Endothelial cell of umbilical vein (primary cell): ENCODE data around the gene PCDHGA5. TPM values are rescaled to one million over a fixed set of nuclear protein-coding genes. Genes with fewer than 3 reads are reported as not detected.

Experiments
- BruUV-seq: library from RNA; stranded (reverse); fragments of 400-500 nt; replicated peaks from 2 replicates; lab custom pipeline; 2021; lab: Mats Ljungman, UMichigan
- CTCF ChIA-PET: fragments of 300-600, 350-600 bp; sonication (Branson Sonifier 250); formaldehyde crosslinking; loops from one replicate; lab custom pipeline; 2021; ENCODE audit warnings: antibody characterized with exemption, inconsistent platforms; lab: Charles Lee
- POLR2A ChIA-PET: fragments of 300-600, 350-600 bp; sonication (Branson Sonifier 250); formaldehyde crosslinking; loops from one replicate; lab custom pipeline; 2021; ENCODE audit warnings: antibody characterized with exemption, inconsistent platforms; lab: Charles Lee
- DNase-seq: peaks from one replicate; pipeline ENCODE4 v3.0.0-alpha.2; 2011; ENCODE audit warnings: low read depth, low spot score
- FAIRE-seq: peaks from 2 replicates; lab custom pipeline; 2011; peaks lifted over from hg19 to GRCh38; lab: Jason Lieb, UNC
- H2AFZ ChIP-seq: 2 replicates; pipeline ENCODE4 v1.6.0; 2012; ENCODE audit warnings: low read depth, low read length, control low read depth, inconsistent platforms
- H3K27ac ChIP-seq: 2 replicates; pipeline ENCODE4 v1.5.1; 2011; ENCODE audit warnings: low read depth, mild to moderate bottlenecking, control low read depth, low read length, moderate library complexity; ENCODE audit not compliant: insufficient read depth
- H3K27me3 ChIP-seq, 2 experiments: 2 replicates each; pipeline versions ENCODE4 v1.6.0 to v1.6.1; 2011; ENCODE audit warnings: low read length in 2 of 2, mixed read lengths in 1 of 2; ENCODE audit not compliant: control insufficient read depth in 2 of 2, insufficient read depth in 2 of 2
- H3K36me3 ChIP-seq, 2 experiments: 2 replicates in 1 of 2; 3 replicates in 1 of 2; pipeline ENCODE4 v1.5.1; 2011; ENCODE audit warnings: low read length in 2 of 2, mild to moderate bottlenecking in 1 of 2, moderate library complexity in 1 of 2; ENCODE audit not compliant: control insufficient read depth in 2 of 2, insufficient read depth in 2 of 2; ENCODE audit errors: extremely low read depth in 1 of 2
- H3K4me1 ChIP-seq: 3 replicates; pipeline ENCODE4 v1.5.1; 2011; ENCODE audit warnings: mild to moderate bottlenecking, low read length; ENCODE audit not compliant: control insufficient read depth, insufficient read depth; ENCODE audit errors: extremely low read depth
- H3K4me2 ChIP-seq: 2 replicates; pipeline ENCODE4 v1.6.1; 2011; ENCODE audit warnings: low read length, control low read depth, mixed read lengths; ENCODE audit not compliant: insufficient read depth
- H3K4me3 ChIP-seq, 3 experiments: fragments of 200-600 bp in 1 of 3; sonication (generic), shearing (Covaris generic) in 1 of 3; replicated peaks in 1 of 3; 2 replicates each; pipeline ENCODE4 v1.5.1; 2011 to 2016; ENCODE audit warnings: control low read depth in 3 of 3, low read length in 3 of 3, mild to moderate bottlenecking in 2 of 3, inconsistent platforms in 1 of 3, low read depth in 1 of 3, moderate library complexity in 1 of 3; ENCODE audit not compliant: insufficient read depth in 1 of 3
- H3K79me2 ChIP-seq: 2 replicates; pipeline ENCODE4 v1.6.0; 2012; ENCODE audit warnings: low read length, inconsistent platforms; ENCODE audit not compliant: control insufficient read depth, insufficient read depth
- H3K9ac ChIP-seq: replicated peaks from 2 replicates; pipeline ENCODE3; 2011; ENCODE audit warnings: low read length, control low read depth; ENCODE audit not compliant: insufficient read depth; ENCODE audit errors: extremely low read depth
- H3K9me1 ChIP-seq: replicated peaks from 3 replicates; pipeline ENCODE4 v1.6.0; 2011; ENCODE audit warnings: mild to moderate bottlenecking, low read length; ENCODE audit not compliant: control insufficient read depth, insufficient read depth; ENCODE audit errors: extremely low read depth
- H3K9me3 ChIP-seq: replicated peaks from 2 replicates; pipeline ENCODE4 v1.5.1; 2012; ENCODE audit warnings: low read length, inconsistent platforms; ENCODE audit not compliant: control insufficient read depth, insufficient read depth
- H4K20me1 ChIP-seq: replicated peaks from 2 replicates; pipeline ENCODE3; 2011; ENCODE audit warnings: mild to moderate bottlenecking, low read length; ENCODE audit not compliant: control insufficient read depth, insufficient read depth; ENCODE audit errors: extremely low read depth
- EZH2 ChIP-seq: IDR thresholded peaks from 2 replicates; pipeline ENCODE4 v1.6.1; 2012; ENCODE audit warnings: borderline replicate concordance, low read depth, mild to moderate bottlenecking, moderate library complexity, low read length, inconsistent platforms; ENCODE audit not compliant: severe bottlenecking
- FOS ChIP-seq: IDR thresholded peaks from 2 replicates; pipeline ENCODE4 v1.6.1; 2011; ENCODE audit warnings: mild to moderate bottlenecking, low read length, moderate library complexity, borderline replicate concordance; ENCODE audit not compliant: insufficient read depth
- GATA2 ChIP-seq: IDR thresholded peaks from 2 replicates; pipeline ENCODE4 v1.7.0; 2011; ENCODE audit warnings: low read depth, mild to moderate bottlenecking, moderate library complexity, mixed read lengths, low read length; ENCODE audit not compliant: insufficient read length, insufficient read depth
- JUN ChIP-seq: IDR thresholded peaks from 2 replicates; pipeline ENCODE4 v1.6.1; 2011; ENCODE audit warnings: borderline replicate concordance, low read depth; ENCODE audit not compliant: insufficient read length, insufficient read depth
- MYC ChIP-seq: IDR thresholded peaks from one replicate; pipeline ENCODE4 v1.6.1; 2011; ENCODE audit warnings: mild to moderate bottlenecking, low read depth, low read length
- POLR2A ChIP-seq: IDR thresholded peaks from 2 replicates; pipeline ENCODE4 v1.6.1; 2012; ENCODE audit warnings: low read depth, mild to moderate bottlenecking, control low read depth, low read length
- POLR2AphosphoS5 ChIP-seq: IDR thresholded peaks from 2 replicates; pipeline ENCODE4 v1.6.1; 2012; ENCODE audit warnings: low read depth, mild to moderate bottlenecking, control low read depth, low read length, moderate library complexity; ENCODE audit not compliant: insufficient read depth
- dilution Hi-C: fragments of 300-500 bp; cut with MboI; formaldehyde crosslinking; loops from one replicate; pipeline ENCODE4 v1.15.0; 2019; ENCODE audit warnings: low sequenced_read_pairs; ENCODE audit not compliant: extremely low pct_ligation_motif_present
- intact Hi-C: fragments of 100-400 bp; cut with micrococcal nuclease; formaldehyde crosslinking; loops from one replicate; pipeline ENCODE4 v1.10.0; 2022
- polyA plus RNA-seq, 4 experiments: library from polyadenylated mRNA; depleted of rRNA in 3 of 4; stranded (reverse) in 3 of 4; unstranded in 1 of 4; fragments of >200 nt; gene quantifications; 2 replicates each; pipeline versions ENCODE4 v1.2.1 to v1.2.3, GENCODE V29; 2011 to 2012; ENCODE audit warnings: missing spikeins in 1 of 4
- total RNA-seq: library from RNA; stranded (reverse); gene quantifications from 2 replicates; pipeline ENCODE4 v1.2.3, GENCODE V29; 2021
- TF ChIP-seq, protein P1 (sequence below): IDR thresholded peaks from 2 replicates; pipeline ENCODE4 v1.6.1; 2011; ENCODE audit not compliant: insufficient read depth, insufficient read length
- TF ChIP-seq, protein P2 (sequence below), 2 donors: IDR thresholded peaks; 1 replicate in 1 of 2; 2 replicates in 1 of 2; pipeline ENCODE4 v1.5.1; 2011; ENCODE audit warnings: low read length in 2 of 2, mild to moderate bottlenecking in 2 of 2, moderate library complexity in 2 of 2, control low read depth in 1 of 2, inconsistent platforms in 1 of 2, low read depth in 1 of 2; ENCODE audit not compliant: insufficient read depth in 1 of 2; ENCODE audit errors: extremely low read depth in 1 of 2

The PCDHGA5 gene
- total and polyA plus RNA-seq, 2 donors (not counting 3 experiments of a cell fraction or from before 2014, with no cell fraction given): 0.36 to 0.93 TPM

- H2AFZ ChIP-seq: no peak overlapping the region
- no peaks in the 10 kb centered on the region for H4K20me1 ChIP-seq
- dilution Hi-C loops (no loop called here), intact Hi-C loops (no loop called here)
- H3K36me3 ChIP-seq: no peaks in the 10 kb centered on the region
- H3K4me3 ChIP-seq: no peak overlapping the region
- ChIA-PET POLR2A (no interaction called here), CTCF (interaction anchor here (1.0 to 3.4 kb wide), 8 partner anchors 9 to 239 kb away, joined by 3 to 33 read pairs (median 5); partner anchors contain the start of genes PCDHGA2, PCDHGA3 and PCDHGB3)
- FAIRE-seq: no peak
- no peaks in the 10 kb centered on the region for H3K4me1 ChIP-seq
- no peak overlapping the region for H3K9ac ChIP-seq
- H3K9me1 ChIP-seq: no peaks in the 10 kb centered on the region
- no peak overlapping the region for H3K4me2 ChIP-seq
- no peaks in the 10 kb centered on the region for H3K9me3 ChIP-seq
- H3K27me3 ChIP-seq: peaks cover 20 to 44% of the 10 kb centered on the region in 2 experiments
- no TSS peak for BruUV-seq
- no peak for DNase-seq
- no peaks in the 10 kb centered on the region for H3K79me2 ChIP-seq
- H3K27ac ChIP-seq: no peak overlapping the region
- TF ChIP-seq GATA2: no peak
- TF ChIP-seq FOS: no peak
- TF ChIP-seq, protein P1, sequence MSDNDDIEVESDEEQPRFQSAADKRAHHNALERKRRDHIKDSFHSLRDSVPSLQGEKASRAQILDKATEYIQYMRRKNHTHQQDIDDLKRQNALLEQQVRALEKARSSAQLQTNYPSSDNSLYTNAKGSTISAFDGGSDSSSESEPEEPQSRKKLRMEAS: no peak
- TF ChIP-seq EZH2: no peak
- no peak for TF ChIP-seq POLR2A
- no peak for TF ChIP-seq POLR2AphosphoS5
- TF ChIP-seq JUN: no peak
- TF ChIP-seq, protein P2, sequence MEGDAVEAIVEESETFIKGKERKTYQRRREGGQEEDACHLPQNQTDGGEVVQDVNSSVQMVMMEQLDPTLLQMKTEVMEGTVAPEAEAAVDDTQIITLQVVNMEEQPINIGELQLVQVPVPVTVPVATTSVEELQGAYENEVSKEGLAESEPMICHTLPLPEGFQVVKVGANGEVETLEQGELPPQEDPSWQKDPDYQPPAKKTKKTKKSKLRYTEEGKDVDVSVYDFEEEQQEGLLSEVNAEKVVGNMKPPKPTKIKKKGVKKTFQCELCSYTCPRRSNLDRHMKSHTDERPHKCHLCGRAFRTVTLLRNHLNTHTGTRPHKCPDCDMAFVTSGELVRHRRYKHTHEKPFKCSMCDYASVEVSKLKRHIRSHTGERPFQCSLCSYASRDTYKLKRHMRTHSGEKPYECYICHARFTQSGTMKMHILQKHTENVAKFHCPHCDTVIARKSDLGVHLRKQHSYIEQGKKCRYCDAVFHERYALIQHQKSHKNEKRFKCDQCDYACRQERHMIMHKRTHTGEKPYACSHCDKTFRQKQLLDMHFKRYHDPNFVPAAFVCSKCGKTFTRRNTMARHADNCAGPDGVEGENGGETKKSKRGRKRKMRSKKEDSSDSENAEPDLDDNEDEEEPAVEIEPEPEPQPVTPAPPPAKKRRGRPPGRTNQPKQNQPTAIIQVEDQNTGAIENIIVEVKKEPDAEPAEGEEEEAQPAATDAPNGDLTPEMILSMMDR (IDR thresholded peaks at IDR 0.05; ENCODE audit: extremely low read depth in 1 of 2, insufficient read depth in 1 of 2, low read depth in 1 of 2, low read length in 2 of 2): no peak
- TF ChIP-seq MYC: no peak
These were observed 35.7 kb upstream of the PCDHGA5 start for GRCh38 chr5:141328231-141328630.
